ENCODE results near the gene E2F6.

- no peak for TF ChIP-seq CTCF (IDR thresholded peaks at IDR 0.05; ENCODE audit: control extremely low read depth in 1 of 3, insufficient read depth in 1 of 3, low read depth in 1 of 3, low read length in 3 of 3)
- no peak for TF ChIP-seq TAF1 (IDR thresholded peaks at IDR 0.05; ENCODE audit: low read depth, low read length)
- no peak for TF ChIP-seq POLR2A (IDR thresholded peaks at IDR 0.05; ENCODE audit: control extremely low read depth in 1 of 2, low read depth in 2 of 2, low read length in 2 of 2)
- no peak for TF ChIP-seq CHD2 (IDR thresholded peaks at IDR 0.05; ENCODE audit: low read length)
These were observed 68.4 kb downstream of the E2F6 start for GRCh38 chr2:11397513-11397912.

Measured in H1 (cell line).